Left ventricle myocardium inferior (tissue), 1 donor: ENCODE results near the gene NTF4. TPM values are rescaled to one million over a fixed set of nuclear protein-coding genes. Genes with fewer than 3 reads are reported as not detected.
"Not testable (repeated sequence)": the region's sequence is repeated elsewhere in the genome, so short reads cannot be mapped to it uniquely, and the experiment has no call there.

Source experiments
- DNase-seq: peaks from one replicate; pipeline ENCODE4 v3.0.0-alpha.2; 2020
- H3K27ac ChIP-seq: fragments of 200-600 bp; replicated peaks from 2 replicates; pipeline ENCODE4 v1.8.0; 2021
- H3K27me3 ChIP-seq: fragments of 200-600 bp; 2 replicates; pipeline ENCODE4 v1.8.0; 2021; ENCODE audit warnings: low read depth
- H3K36me3 ChIP-seq: fragments of 200-600 bp; 2 replicates; pipeline ENCODE4 v1.8.0; 2021
- H3K4me1 ChIP-seq: fragments of 200-600 bp; 2 replicates; pipeline ENCODE4 v1.8.0; 2021
- H3K4me3 ChIP-seq: fragments of 200-600 bp; 2 replicates; pipeline ENCODE4 v1.8.0; 2021; ENCODE audit warnings: mild to moderate bottlenecking, moderate library complexity
- H3K9me3 ChIP-seq: fragments of 200-600 bp; replicated peaks from 2 replicates; pipeline ENCODE4 v1.8.0; 2021
- intact Hi-C: fragments of 100-400 bp; cut with micrococcal nuclease; formaldehyde crosslinking; loops from one replicate; pipeline ENCODE4 v1.11.0; 2022
- total RNA-seq: library from RNA; stranded (reverse); fragmentation: NEBNext Ultra II Directional; extraction: Animal tissue kit (Norgen Biotek cat#: 25700); gene quantifications from one replicate; pipeline ENCODE4 v1.2.1, GENCODE V29; 2021
- TF ChIP-seq, protein P1 (sequence below): fragments of 200-600 bp; IDR thresholded peaks from 2 replicates; pipeline ENCODE4 v1.8.0; 2021; ENCODE audit warnings: antibody characterized with exemption, mild to moderate bottlenecking, borderline replicate concordance
- donor health status: DM: no; HTN: yes; CAD: no; lungs with severe emphysema.

The NTF4 gene
- total RNA-seq, 1 donor from 2014 or later = not detected

DNA sequence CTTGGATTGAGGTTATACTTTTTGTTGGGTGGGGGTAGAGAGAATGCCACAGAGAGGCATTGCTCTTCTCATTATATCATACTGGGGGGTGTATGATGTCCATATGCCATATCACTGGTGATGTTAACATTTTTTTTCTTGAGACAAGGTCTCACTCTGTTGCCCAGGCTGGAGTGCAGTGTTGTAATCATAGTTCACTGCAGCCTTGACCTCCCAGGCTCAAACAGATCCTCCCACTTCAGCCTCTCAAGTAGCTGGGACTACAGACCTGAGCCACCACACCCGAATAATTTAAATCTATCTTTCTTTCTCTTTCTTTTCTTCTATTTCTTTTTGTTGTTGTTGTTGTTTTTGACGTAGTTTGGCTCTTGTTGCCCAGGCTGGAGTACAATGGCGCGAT is 15.8 kb upstream of the NTF4 start:
- intact Hi-C loops = no loop called here
- Histone ChIP-seq H3K4me1 (peaks cover 8% of the 10 kb centered on the region), H3K9me3 (no peaks in the 10 kb centered on the region), H3K4me3 (no peak overlapping the region), H3K27me3 (no peaks in the 10 kb centered on the region), H3K27ac (no peak overlapping the region), H3K36me3 (no peaks in the 10 kb centered on the region)
- TF ChIP-seq, protein P1, sequence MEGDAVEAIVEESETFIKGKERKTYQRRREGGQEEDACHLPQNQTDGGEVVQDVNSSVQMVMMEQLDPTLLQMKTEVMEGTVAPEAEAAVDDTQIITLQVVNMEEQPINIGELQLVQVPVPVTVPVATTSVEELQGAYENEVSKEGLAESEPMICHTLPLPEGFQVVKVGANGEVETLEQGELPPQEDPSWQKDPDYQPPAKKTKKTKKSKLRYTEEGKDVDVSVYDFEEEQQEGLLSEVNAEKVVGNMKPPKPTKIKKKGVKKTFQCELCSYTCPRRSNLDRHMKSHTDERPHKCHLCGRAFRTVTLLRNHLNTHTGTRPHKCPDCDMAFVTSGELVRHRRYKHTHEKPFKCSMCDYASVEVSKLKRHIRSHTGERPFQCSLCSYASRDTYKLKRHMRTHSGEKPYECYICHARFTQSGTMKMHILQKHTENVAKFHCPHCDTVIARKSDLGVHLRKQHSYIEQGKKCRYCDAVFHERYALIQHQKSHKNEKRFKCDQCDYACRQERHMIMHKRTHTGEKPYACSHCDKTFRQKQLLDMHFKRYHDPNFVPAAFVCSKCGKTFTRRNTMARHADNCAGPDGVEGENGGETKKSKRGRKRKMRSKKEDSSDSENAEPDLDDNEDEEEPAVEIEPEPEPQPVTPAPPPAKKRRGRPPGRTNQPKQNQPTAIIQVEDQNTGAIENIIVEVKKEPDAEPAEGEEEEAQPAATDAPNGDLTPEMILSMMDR = no peak
- DNase-seq = no peak

DNA sequence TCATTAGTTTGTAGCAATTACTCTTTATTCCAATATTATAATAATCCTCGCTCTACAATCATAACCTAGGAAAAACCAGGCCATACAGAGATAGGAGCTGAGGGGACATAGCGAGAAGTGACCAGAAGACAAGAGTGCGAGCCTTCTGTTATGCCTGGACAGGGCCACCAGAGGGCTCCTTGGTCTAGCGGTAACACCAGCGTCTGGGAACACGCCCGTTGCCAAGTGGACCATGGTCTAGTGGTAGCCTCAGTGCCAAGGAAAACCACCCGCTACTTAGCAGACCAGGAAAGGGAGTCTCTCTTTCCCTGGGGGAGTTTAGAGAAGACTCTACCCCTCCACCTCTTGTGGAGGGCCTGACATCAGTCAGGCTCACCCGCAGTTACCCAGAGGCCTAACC is 10.3 kb upstream of the NTF4 start:
- H3K27me3 ChIP-seq = peaks cover 47% of the 10 kb centered on the region
- H3K9me3 ChIP-seq, intact Hi-C loops, H3K4me1 ChIP-seq, H3K4me3 ChIP-seq, H3K36me3 ChIP-seq, H3K27ac ChIP-seq: not testable (repeated sequence)
- TF ChIP-seq, protein P1 = peak; percentile 79
- DNase-seq = peak; percentile 70

DNA sequence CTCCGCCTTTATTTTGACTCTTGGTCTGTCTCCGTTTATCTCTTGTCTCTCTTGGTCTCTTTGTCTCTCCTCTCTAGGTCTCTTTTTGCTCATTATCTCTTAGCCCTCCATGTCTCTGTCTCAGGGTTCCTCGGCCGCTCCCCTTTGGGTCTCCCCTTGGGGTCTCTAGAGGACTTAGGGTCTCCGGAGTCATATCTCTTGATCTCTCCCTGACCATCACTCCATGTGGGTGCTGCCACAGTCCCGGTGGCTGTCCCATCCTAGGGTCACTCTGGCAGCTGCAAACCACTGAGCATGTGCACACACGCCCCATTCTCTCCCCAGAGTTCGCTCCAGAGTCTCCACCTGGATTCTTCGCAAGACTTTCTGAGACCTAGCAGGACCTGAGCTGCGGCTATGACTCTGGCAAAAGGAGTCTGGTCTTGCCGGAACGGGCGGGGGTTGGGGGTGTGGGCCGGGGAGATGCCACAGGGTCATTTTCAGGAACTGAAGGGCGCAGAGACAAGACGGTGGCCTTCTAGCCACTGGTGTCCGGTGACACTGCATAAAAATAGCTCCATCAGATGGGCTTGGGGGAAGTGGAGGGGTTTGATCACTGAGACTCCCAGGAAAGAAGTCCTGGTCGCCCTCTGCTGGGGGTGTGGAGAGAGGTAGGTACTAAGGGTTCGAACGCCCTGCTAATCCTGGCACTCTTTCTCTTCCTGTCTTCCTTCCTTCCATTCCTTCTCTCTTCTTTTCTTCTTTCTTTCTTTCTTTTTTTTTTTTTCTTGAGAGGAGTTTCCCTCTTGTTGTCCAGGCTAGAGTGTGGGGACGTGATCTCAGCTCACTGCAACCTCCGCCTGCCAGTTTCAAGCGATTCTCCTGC is 9.1 kb upstream of the NTF4 start:
- peaks cover 59% of the 10 kb centered on the region for H3K27me3 ChIP-seq
- H3K27ac ChIP-seq = no peak overlapping the region

DNA sequence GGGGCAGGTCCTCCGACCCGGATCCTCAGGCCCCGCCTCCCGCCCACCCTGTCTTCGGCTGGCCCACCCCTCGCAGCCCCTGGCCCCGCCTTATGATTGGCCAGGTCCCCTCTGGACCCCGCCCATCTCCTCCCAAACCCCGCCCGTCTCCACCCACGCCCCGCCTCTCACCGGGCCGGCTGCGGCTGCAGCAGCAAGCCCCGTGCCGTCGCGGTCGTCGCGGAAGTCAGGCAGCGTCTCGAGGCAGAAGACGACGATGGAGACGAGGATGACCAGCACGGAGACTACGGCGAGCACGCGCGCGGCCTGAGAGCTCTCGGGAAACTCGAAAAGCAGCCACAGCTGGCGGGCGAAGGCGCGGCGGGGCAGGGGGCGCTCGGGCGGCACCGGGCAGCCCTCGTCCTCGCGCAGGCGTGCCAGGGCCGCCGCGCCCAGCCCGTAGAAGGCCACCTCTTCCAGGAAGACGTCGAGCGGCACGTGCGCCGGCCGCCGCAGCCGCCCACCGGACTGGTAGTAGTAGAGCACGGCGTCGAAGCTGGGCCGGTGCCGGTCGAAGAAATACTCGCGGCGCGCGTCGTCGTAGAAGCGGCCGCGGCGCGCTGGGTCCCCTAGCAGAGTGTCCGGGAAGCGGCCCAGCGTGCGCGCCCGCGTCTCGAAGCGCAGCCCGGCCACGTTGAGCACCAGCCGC is 7.4 kb upstream of the NTF4 start:
- intact Hi-C loops = no loop called here
- H3K4me1 ChIP-seq = peaks cover 6% of the 10 kb centered on the region
- DNase-seq = no peak
- TF ChIP-seq, protein P1 = no peak
- H3K27ac ChIP-seq = no peak overlapping the region
- H3K4me3 ChIP-seq = peak overlapping the region; percentile 43
- H3K36me3 ChIP-seq = no peaks in the 10 kb centered on the region
- H3K27me3 ChIP-seq = peaks cover 75% of the 10 kb centered on the region
- no peaks in the 10 kb centered on the region for H3K9me3 ChIP-seq

More for the DNA sequence above, 9.1 kb upstream of the NTF4 start:
- H3K36me3 ChIP-seq = no peaks in the 10 kb centered on the region
- peaks cover 6% of the 10 kb centered on the region for H3K4me1 ChIP-seq
- no peak overlapping the region for H3K4me3 ChIP-seq
- intact Hi-C loops = no loop called here
- TF ChIP-seq, protein P1 = peak; percentile 19
- no peaks in the 10 kb centered on the region for H3K9me3 ChIP-seq
- DNase-seq = no peak

DNA sequence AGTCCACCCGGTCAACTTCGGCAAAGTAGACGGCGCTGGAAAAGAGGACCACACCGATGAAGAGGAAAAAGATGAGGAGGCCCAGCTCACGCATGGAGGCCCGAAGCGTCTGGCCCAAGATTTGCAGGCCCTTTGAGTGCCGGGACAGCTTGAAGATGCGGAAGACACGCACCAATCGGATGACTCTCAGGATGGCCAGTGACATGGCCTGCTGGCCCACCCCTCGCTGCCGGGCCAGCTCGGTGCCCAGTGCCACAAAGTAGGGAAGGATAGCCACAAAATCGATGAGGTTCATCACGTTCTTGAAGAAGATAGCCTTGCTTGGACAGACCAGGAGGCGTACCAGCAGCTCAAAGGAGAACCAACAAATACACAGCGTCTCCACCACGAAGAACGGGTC is 5.8 kb upstream of the NTF4 start:
- no peak overlapping the region for H3K27ac ChIP-seq
- H3K4me1 ChIP-seq = peaks cover 13% of the 10 kb centered on the region
- intact Hi-C loops = no loop called here
- TF ChIP-seq, protein P1 = no peak
- no peak for DNase-seq
- H3K9me3 ChIP-seq = no peaks in the 10 kb centered on the region
- no peak overlapping the region for H3K4me3 ChIP-seq
- H3K27me3 ChIP-seq = peaks cover 88% of the 10 kb centered on the region
- no peaks in the 10 kb centered on the region for H3K36me3 ChIP-seq
